ENCODE measurements around the gene HOXA1.

- TF ChIP-seq, protein P1, sequence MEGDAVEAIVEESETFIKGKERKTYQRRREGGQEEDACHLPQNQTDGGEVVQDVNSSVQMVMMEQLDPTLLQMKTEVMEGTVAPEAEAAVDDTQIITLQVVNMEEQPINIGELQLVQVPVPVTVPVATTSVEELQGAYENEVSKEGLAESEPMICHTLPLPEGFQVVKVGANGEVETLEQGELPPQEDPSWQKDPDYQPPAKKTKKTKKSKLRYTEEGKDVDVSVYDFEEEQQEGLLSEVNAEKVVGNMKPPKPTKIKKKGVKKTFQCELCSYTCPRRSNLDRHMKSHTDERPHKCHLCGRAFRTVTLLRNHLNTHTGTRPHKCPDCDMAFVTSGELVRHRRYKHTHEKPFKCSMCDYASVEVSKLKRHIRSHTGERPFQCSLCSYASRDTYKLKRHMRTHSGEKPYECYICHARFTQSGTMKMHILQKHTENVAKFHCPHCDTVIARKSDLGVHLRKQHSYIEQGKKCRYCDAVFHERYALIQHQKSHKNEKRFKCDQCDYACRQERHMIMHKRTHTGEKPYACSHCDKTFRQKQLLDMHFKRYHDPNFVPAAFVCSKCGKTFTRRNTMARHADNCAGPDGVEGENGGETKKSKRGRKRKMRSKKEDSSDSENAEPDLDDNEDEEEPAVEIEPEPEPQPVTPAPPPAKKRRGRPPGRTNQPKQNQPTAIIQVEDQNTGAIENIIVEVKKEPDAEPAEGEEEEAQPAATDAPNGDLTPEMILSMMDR (IDR thresholded peaks at IDR 0.05; ENCODE audit: insufficient read depth, low read length), result no peak
- TF ChIP-seq GABPA (IDR thresholded peaks at IDR 0.05; ENCODE audit: low read depth) (no peak), POLR2AphosphoS5 (IDR thresholded peaks at IDR 0.05; ENCODE audit: low read depth) (no peak)
- TF ChIP-seq, protein P2, sequence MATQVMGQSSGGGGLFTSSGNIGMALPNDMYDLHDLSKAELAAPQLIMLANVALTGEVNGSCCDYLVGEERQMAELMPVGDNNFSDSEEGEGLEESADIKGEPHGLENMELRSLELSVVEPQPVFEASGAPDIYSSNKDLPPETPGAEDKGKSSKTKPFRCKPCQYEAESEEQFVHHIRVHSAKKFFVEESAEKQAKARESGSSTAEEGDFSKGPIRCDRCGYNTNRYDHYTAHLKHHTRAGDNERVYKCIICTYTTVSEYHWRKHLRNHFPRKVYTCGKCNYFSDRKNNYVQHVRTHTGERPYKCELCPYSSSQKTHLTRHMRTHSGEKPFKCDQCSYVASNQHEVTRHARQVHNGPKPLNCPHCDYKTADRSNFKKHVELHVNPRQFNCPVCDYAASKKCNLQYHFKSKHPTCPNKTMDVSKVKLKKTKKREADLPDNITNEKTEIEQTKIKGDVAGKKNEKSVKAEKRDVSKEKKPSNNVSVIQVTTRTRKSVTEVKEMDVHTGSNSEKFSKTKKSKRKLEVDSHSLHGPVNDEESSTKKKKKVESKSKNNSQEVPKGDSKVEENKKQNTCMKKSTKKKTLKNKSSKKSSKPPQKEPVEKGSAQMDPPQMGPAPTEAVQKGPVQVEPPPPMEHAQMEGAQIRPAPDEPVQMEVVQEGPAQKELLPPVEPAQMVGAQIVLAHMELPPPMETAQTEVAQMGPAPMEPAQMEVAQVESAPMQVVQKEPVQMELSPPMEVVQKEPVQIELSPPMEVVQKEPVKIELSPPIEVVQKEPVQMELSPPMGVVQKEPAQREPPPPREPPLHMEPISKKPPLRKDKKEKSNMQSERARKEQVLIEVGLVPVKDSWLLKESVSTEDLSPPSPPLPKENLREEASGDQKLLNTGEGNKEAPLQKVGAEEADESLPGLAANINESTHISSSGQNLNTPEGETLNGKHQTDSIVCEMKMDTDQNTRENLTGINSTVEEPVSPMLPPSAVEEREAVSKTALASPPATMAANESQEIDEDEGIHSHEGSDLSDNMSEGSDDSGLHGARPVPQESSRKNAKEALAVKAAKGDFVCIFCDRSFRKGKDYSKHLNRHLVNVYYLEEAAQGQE (IDR thresholded peaks at IDR 0.05; ENCODE audit: insufficient replicate concordance, low read depth), result no peak
Measured at GRCh38 chr7:27122077-27122910, 26.5 kb upstream of the HOXA1 start.

Measured in HL-60 (cell line).